IMR-90 (cell line): Measurements from ENCODE around the gene TSC22D4. TPM values are rescaled to one million over a fixed set of nuclear protein-coding genes. Genes with fewer than 3 reads are reported as not detected.

Experiments
- ATAC-seq: fragments of 200-7000 bp; cut with Tn5 transposase; 2 replicates; pipeline ENCODE4 v1.9.1; 2020; ENCODE audit warnings: low read depth, mild to moderate bottlenecking, moderate library complexity
- BruUV-seq: library from RNA; stranded (reverse); fragments of 400-500 nt; replicated peaks from 2 replicates; lab custom pipeline; 2021; lab: Mats Ljungman, UMichigan
- CTCF ChIA-PET: fragments of 300-600 bp; formaldehyde crosslinking; extraction: SDS; loops from one replicate; lab custom pipeline; 2021; ENCODE audit warnings: antibody characterized with exemption; lab: Yijun Ruan, JAX
- POLR2A ChIA-PET: fragments of 300-600 bp; sonication (Branson Sonifier 250); formaldehyde crosslinking; loops from one replicate; lab custom pipeline; 2022; ENCODE audit warnings: antibody characterized with exemption; ENCODE audit not compliant: unreplicated experiment; lab: Charles Lee
- DNase-seq: peaks from one replicate; pipeline ENCODE4 v3.0.0; 2013
- H2AFZ ChIP-seq: replicated peaks from 2 replicates; pipeline ENCODE3; 2013; ENCODE audit warnings: low read length, mild to moderate bottlenecking; ENCODE audit not compliant: poor library complexity
- H2AK5ac ChIP-seq: 2 replicates; pipeline ENCODE4 v1.6.1; 2013; ENCODE audit warnings: low read depth, low read length, inconsistent platforms
- H2AK9ac ChIP-seq: replicated peaks from 2 replicates; pipeline ENCODE3; 2013; ENCODE audit warnings: mild to moderate bottlenecking, low read depth, low read length, moderate library complexity; ENCODE audit not compliant: poor library complexity
- H2BK120ac ChIP-seq: 2 replicates; pipeline ENCODE4 v1.6.1; 2013; ENCODE audit warnings: low read depth, low read length, inconsistent platforms
- H2BK15ac ChIP-seq: 3 replicates; pipeline ENCODE4 v1.6.1; 2013; ENCODE audit warnings: low read depth, low read length, inconsistent platforms
- H2BK20ac ChIP-seq: 2 replicates; pipeline ENCODE4 v1.6.1; 2013; ENCODE audit warnings: low read depth, mild to moderate bottlenecking, inconsistent platforms, low read length, moderate library complexity
- H2BK5ac ChIP-seq: 2 replicates; pipeline ENCODE4 v1.6.1; 2013; ENCODE audit warnings: mild to moderate bottlenecking, low read depth, low read length, inconsistent platforms; ENCODE audit not compliant: poor library complexity, severe bottlenecking
- H3K14ac ChIP-seq: replicated peaks from 2 replicates; pipeline ENCODE4 v1.6.1; 2013; ENCODE audit warnings: low read depth, low read length, inconsistent platforms
- H3K18ac ChIP-seq: 2 replicates; pipeline ENCODE4 v1.6.1; 2013; ENCODE audit warnings: low read depth, low read length, control low read depth
- H3K23ac ChIP-seq: 2 replicates; pipeline ENCODE4 v1.6.1; 2013; ENCODE audit warnings: low read depth, low read length, inconsistent platforms
- H3K27ac ChIP-seq: 2 replicates; pipeline ENCODE4 v1.5.1; 2013; ENCODE audit warnings: mild to moderate bottlenecking, control low read depth, low read length; ENCODE audit not compliant: insufficient read depth
- H3K27me3 ChIP-seq: 2 replicates; pipeline ENCODE4 v1.6.1; 2013; ENCODE audit warnings: low read length; ENCODE audit not compliant: control insufficient read depth, insufficient read depth
- H3K36me3 ChIP-seq: 2 replicates; pipeline ENCODE4 v1.6.1; 2013; ENCODE audit warnings: low read length, mixed read lengths; ENCODE audit not compliant: control insufficient read depth, insufficient read depth
- H3K4ac ChIP-seq: 2 replicates; pipeline ENCODE4 v1.6.1; 2013; ENCODE audit warnings: low read depth, low read length, inconsistent platforms
- H3K4me1 ChIP-seq: 2 replicates; pipeline ENCODE4 v1.6.1; 2013; ENCODE audit warnings: low read length, mixed read lengths; ENCODE audit not compliant: control insufficient read depth, insufficient read depth
- H3K4me2 ChIP-seq: 2 replicates; pipeline ENCODE4 v1.6.1; 2013; ENCODE audit warnings: low read depth, mild to moderate bottlenecking, control low read depth, low read length, moderate library complexity
- H3K4me3 ChIP-seq: 2 replicates; pipeline ENCODE4 v1.5.1; 2013; ENCODE audit warnings: low read depth, mild to moderate bottlenecking, control low read depth, low read length, moderate library complexity; ENCODE audit not compliant: insufficient read depth
- H3K56ac ChIP-seq: 2 replicates; pipeline ENCODE4 v1.6.1; 2013; ENCODE audit warnings: low read length, inconsistent platforms; ENCODE audit not compliant: insufficient read depth; ENCODE audit errors: extremely low read depth
- H3K79me1 ChIP-seq, 2 experiments: 2 replicates each; pipeline ENCODE4 v1.6.1; 2013; ENCODE audit warnings: low read length in 2 of 2, inconsistent platforms in 1 of 2, low read depth in 1 of 2
- H3K9ac ChIP-seq: 2 replicates; pipeline ENCODE4 v1.6.1; 2013; ENCODE audit warnings: low read depth, low read length, control low read depth
- H3K9me1 ChIP-seq: 2 replicates; pipeline ENCODE4 v1.6.1; 2013; ENCODE audit warnings: low read length, inconsistent platforms; ENCODE audit not compliant: insufficient read depth
- H3K9me3 ChIP-seq: 2 replicates; pipeline ENCODE4 v1.6.1; 2013; ENCODE audit warnings: low read length; ENCODE audit not compliant: control insufficient read depth, insufficient read depth
- H4K20me1 ChIP-seq: 2 replicates; pipeline ENCODE4 v1.6.1; 2013; ENCODE audit warnings: low read length, inconsistent platforms; ENCODE audit not compliant: insufficient read depth
- H4K5ac ChIP-seq: 2 replicates; pipeline ENCODE4 v1.6.1; 2013; ENCODE audit warnings: mild to moderate bottlenecking, low read depth, low read length, control low read depth
- H4K8ac ChIP-seq, 2 experiments: 2 replicates each; pipeline ENCODE4 v1.6.1; 2013; ENCODE audit warnings: low read depth in 2 of 2, low read length in 2 of 2, control low read depth in 1 of 2, inconsistent platforms in 1 of 2
- H4K91ac ChIP-seq: 2 replicates; pipeline ENCODE4 v1.6.1; 2013; ENCODE audit warnings: low read depth, low read length, inconsistent platforms; ENCODE audit not compliant: insufficient read depth
- BHLHE40 ChIP-seq: fragments of 150-350 bp; IDR thresholded peaks from 2 replicates; pipeline ENCODE4 v1.6.1; 2016; ENCODE audit warnings: mild to moderate bottlenecking, low read depth, low read length
- CEBPB ChIP-seq: IDR thresholded peaks from 2 replicates; pipeline ENCODE4 v1.6.1; 2012; ENCODE audit warnings: low read depth, low read length, improper control_type of control experiment
- CHD1 ChIP-seq: IDR thresholded peaks from 2 replicates; pipeline ENCODE4 v1.6.1; 2012; ENCODE audit warnings: low read depth, low read length, improper control_type of control experiment
- CTCF ChIP-seq: conservative IDR thresholded peaks from 2 replicates; pipeline ENCODE4 v1.5.1; 2012; ENCODE audit warnings: mild to moderate bottlenecking, low read depth, low read length, improper control_type of control experiment
- MAZ ChIP-seq: IDR thresholded peaks from 2 replicates; pipeline ENCODE4 v1.6.1; 2012; ENCODE audit warnings: low read depth, mild to moderate bottlenecking, low read length, improper control_type of control experiment, moderate library complexity, borderline replicate concordance
- MXI1 ChIP-seq: IDR thresholded peaks from 2 replicates; pipeline ENCODE4 v1.6.1; 2012; ENCODE audit warnings: low read depth, mild to moderate bottlenecking, low read length, moderate library complexity, borderline replicate concordance
- NFE2L2 ChIP-seq: fragments of 150-350 bp; IDR thresholded peaks from 2 replicates; pipeline ENCODE4 v1.6.1; 2016; ENCODE audit warnings: low read depth, mild to moderate bottlenecking, low read length
- POLR2A ChIP-seq: IDR thresholded peaks from 2 replicates; pipeline ENCODE4 v1.6.1; 2012; ENCODE audit warnings: mild to moderate bottlenecking, low read depth, low read length
- RAD21 ChIP-seq: IDR thresholded peaks from 2 replicates; pipeline ENCODE4 v1.6.1; 2012; ENCODE audit warnings: low read length, improper control_type of control experiment
- RCOR1 ChIP-seq: IDR thresholded peaks from 2 replicates; pipeline ENCODE4 v1.6.1; 2012; ENCODE audit warnings: mild to moderate bottlenecking, low read length, improper control_type of control experiment; ENCODE audit not compliant: insufficient replicate concordance
- RFX5 ChIP-seq: IDR thresholded peaks from 2 replicates; pipeline ENCODE4 v1.8.0; 2012; ENCODE audit warnings: low read depth, mild to moderate bottlenecking, low read length, moderate library complexity
- SMC3 ChIP-seq: fragments of 150-350 bp; IDR thresholded peaks from 2 replicates; pipeline ENCODE4 v1.6.1; 2016; ENCODE audit warnings: low read depth, mild to moderate bottlenecking, antibody characterized with exemption, low read length, moderate library complexity
- WGBS, 2 experiments: methylation state at CpG; one replicate each; pipeline versions ENCODE4 v1.1.5 to v1.1.7; 2013; ENCODE audit warnings: missing lambda C conversion rate in 2 of 2; ENCODE audit not compliant: insufficient read length in 1 of 2; ENCODE audit errors: extremely low coverage in 2 of 2; 5-methylcytosine and 5-hydroxymethylcytosine counted together
- dilution Hi-C: fragments of 300-500 bp; cut with HindIII; formaldehyde crosslinking; loops from one replicate; pipeline ENCODE4 v1.14.3; 2018; ENCODE audit warnings: low sequenced_read_pairs; ENCODE audit not compliant: unreplicated experiment
- in situ Hi-C: fragments of 300-500 bp; cut with MboI; formaldehyde crosslinking; loops from 3 replicates; pipeline ENCODE4 v1.14.3; 2019; ENCODE audit warnings: low sequenced_read_pairs, inconsistent platforms, mixed read lengths
- intact Hi-C: fragments of 100-400 bp; cut with micrococcal nuclease; formaldehyde crosslinking; loops from 2 replicates; pipeline ENCODE4 v1.10.0; 2022
- polyA plus RNA-seq, 3 experiments: library from polyadenylated mRNA; depleted of rRNA; stranded (reverse); fragments of >200 nt; gene quantifications; 2 replicates each; pipeline ENCODE4 v1.2.3, GENCODE V29; 2012; ENCODE audit warnings: low replicate concordance in 1 of 3
- total RNA-seq: library from RNA; depleted of rRNA; stranded (reverse); fragments of >200 nt; gene quantifications from 2 replicates; pipeline ENCODE4 v1.2.3, GENCODE V29; 2012
- TF ChIP-seq, protein P1 (sequence below): fragments of 150-350 bp; IDR thresholded peaks from 2 replicates; pipeline ENCODE4 v1.6.1; 2016; ENCODE audit warnings: low read depth, mild to moderate bottlenecking, low read length, moderate library complexity, borderline replicate concordance
- TF ChIP-seq, protein P2 (sequence below): fragments of 150-350 bp; IDR thresholded peaks from 2 replicates; pipeline ENCODE4 v1.6.1; 2017; ENCODE audit warnings: mild to moderate bottlenecking, antibody characterized with exemption, low read length, low read depth

TSC22D4 gene
- total and polyA plus RNA-seq, 2 of the 4 experiments (the other 2 are of a cell fraction): 9.3 to 29.9 TPM

DNA sequence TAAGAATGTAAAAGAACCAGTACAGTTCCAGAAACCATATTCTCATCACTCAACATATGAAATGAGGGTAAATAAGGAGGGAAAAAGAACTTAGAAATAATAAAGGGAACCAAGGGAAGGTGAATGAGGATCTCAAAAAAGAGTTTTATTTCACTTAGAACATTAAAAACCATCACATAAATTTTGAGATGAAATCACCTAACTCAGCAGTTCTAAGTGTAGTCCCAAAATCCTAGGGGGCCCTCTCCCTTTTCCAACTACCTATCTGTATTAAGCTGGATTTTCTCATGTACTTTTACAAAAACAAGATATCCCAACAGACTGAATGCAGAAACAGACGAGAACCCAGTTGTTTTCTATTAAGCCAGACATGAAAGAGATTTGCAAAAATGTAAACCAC lies 53.7 kb downstream of the TSC22D4 start:
- Histone ChIP-seq H3K9ac (no peak overlapping the region), H4K8ac (no peak overlapping the region), H3K4ac (no peak overlapping the region), H2BK15ac (no peak overlapping the region), H3K79me1 (peaks cover 0 to 2% of the 10 kb centered on the region in 2 experiments; a peak in 2 of 4 replicates), H3K36me3 (no peaks in the 10 kb centered on the region), H2BK120ac (no peak overlapping the region), H2BK5ac (no peak overlapping the region), H4K20me1 (peaks cover 3% of the 10 kb centered on the region), H3K4me3 (no peak overlapping the region), H3K23ac (no peak overlapping the region), H3K9me3 (no peaks in the 10 kb centered on the region), H3K27ac (no peak overlapping the region), H2AFZ (no peak overlapping the region), H2AK9ac (no peak overlapping the region), H3K4me2 (no peak overlapping the region), H4K5ac (no peak overlapping the region), H3K14ac (no peak overlapping the region), H3K18ac (no peak overlapping the region), H4K91ac (no peak overlapping the region), H3K4me1 (no peaks in the 10 kb centered on the region), H3K56ac (no peak overlapping the region), H3K9me1 (no peaks in the 10 kb centered on the region), H3K27me3 (no peaks in the 10 kb centered on the region), H2AK5ac (no peak overlapping the region), H2BK20ac (no peak overlapping the region)
- dilution Hi-C loops (no loop called here), in situ Hi-C loops (loop anchor here (25.0 kb wide), 1 partner anchor 687 kb away; no protein-coding TSS in a partner anchor), intact Hi-C loops (no loop called here)
- WGBS, 2 experiments: no CpG with 5 or more reads among the region's 1 CpG
- ATAC-seq: no peak
- BruUV-seq: no TSS peak
- ChIA-PET POLR2A (no interaction called here), CTCF (no interaction called here)
- TF ChIP-seq CHD1 (no peak), NFE2L2 (no peak), POLR2A (no peak), CEBPB (no peak), BHLHE40 (no peak), RFX5 (no peak), SMC3 (no peak), RCOR1 (no peak), MAZ (no peak), RAD21 (no peak), MXI1 (no peak), CTCF (no peak)
- TF ChIP-seq, protein P1, sequence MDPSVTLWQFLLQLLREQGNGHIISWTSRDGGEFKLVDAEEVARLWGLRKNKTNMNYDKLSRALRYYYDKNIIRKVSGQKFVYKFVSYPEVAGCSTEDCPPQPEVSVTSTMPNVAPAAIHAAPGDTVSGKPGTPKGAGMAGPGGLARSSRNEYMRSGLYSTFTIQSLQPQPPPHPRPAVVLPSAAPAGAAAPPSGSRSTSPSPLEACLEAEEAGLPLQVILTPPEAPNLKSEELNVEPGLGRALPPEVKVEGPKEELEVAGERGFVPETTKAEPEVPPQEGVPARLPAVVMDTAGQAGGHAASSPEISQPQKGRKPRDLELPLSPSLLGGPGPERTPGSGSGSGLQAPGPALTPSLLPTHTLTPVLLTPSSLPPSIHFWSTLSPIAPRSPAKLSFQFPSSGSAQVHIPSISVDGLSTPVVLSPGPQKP: no peak
- TF ChIP-seq, protein P2, sequence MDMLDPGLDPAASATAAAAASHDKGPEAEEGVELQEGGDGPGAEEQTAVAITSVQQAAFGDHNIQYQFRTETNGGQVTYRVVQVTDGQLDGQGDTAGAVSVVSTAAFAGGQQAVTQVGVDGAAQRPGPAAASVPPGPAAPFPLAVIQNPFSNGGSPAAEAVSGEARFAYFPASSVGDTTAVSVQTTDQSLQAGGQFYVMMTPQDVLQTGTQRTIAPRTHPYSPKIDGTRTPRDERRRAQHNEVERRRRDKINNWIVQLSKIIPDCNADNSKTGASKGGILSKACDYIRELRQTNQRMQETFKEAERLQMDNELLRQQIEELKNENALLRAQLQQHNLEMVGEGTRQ: no peak
- DNase-seq: no peak
